ENCODE data around the gene CLCN2. TPM values are rescaled to one million over a fixed set of nuclear protein-coding genes. Genes with fewer than 3 reads are reported as not detected.

Gene CLCN2
- total RNA-seq, 4 donors from 2014 or later, result 1.7 to 6.0 (median 4.0) TPM

GRCh38 chr3:184333190-184333589 is 28.2 kb downstream of the CLCN2 start:
- WGBS, 2 donors, result 79 to 82% methylated on average over 6 of the region's 6 CpGs
- no peak overlapping the region for H3K4me3 ChIP-seq (ENCODE audit: low read depth, poor library complexity, severe bottlenecking)
- no peak for DNase-seq (ENCODE audit: low spot score in 2 of 2)
- TF ChIP-seq POLR2A (IDR thresholded peaks at IDR 0.05), result no peak
- TF ChIP-seq CTCF (IDR thresholded peaks at IDR 0.05), result no peak
- intact Hi-C loops (cut with DNase I; ENCODE audit: low total_unique reads), result no loop called here

GRCh38 chr3:184332370-184333090 is 28.9 kb downstream of the CLCN2 start:
- intact Hi-C loops (cut with DNase I; ENCODE audit: low total_unique reads), result no loop called here
- no peak overlapping the region for H3K4me3 ChIP-seq (ENCODE audit: low read depth, poor library complexity, severe bottlenecking)
- TF ChIP-seq CTCF (IDR thresholded peaks at IDR 0.05) (no peak), POLR2A (IDR thresholded peaks at IDR 0.05) (no peak)
- 65 to 71% methylated on average over 10 of the region's 10 CpGs for WGBS, 2 donors
- DNase-seq (ENCODE audit: low spot score in 2 of 2), result no peak

- WGBS, 2 donors, result 47 to 55% methylated on average over 3 of the region's 3 CpGs
- DNase-seq (ENCODE audit: low spot score in 2 of 2), result no peak
- intact Hi-C loops (cut with DNase I; ENCODE audit: low total_unique reads), result loop anchor here (5.0 kb wide), 1 partner anchor 1586 kb away; no protein-coding TSS in a partner anchor
- H3K4me3 ChIP-seq (ENCODE audit: low read depth, poor library complexity, severe bottlenecking), result no peak overlapping the region
- no peak for TF ChIP-seq CTCF (IDR thresholded peaks at IDR 0.05)
- no peak for TF ChIP-seq POLR2A (IDR thresholded peaks at IDR 0.05)
These were observed 32.9 kb downstream of the CLCN2 start for GRCh38 chr3:184328516-184328915.

GRCh38 chr3:184327171-184327570 is 34.2 kb downstream of the CLCN2 start:
- no peak for TF ChIP-seq CTCF (IDR thresholded peaks at IDR 0.05)
- no peak for TF ChIP-seq POLR2A (IDR thresholded peaks at IDR 0.05)
- intact Hi-C loops (cut with DNase I; ENCODE audit: low total_unique reads), result loop anchor here (5.0 kb wide), 1 partner anchor 1585 kb away; no protein-coding TSS in a partner anchor
- no peak for DNase-seq (ENCODE audit: low spot score in 2 of 2)
- 91 to 92% methylated on average over 21 of the region's 21 CpGs for WGBS, 2 donors
- no peak overlapping the region for H3K4me3 ChIP-seq (ENCODE audit: low read depth, poor library complexity, severe bottlenecking)

GRCh38 chr3:184325715-184326369 is 35.6 kb downstream of the CLCN2 start:
- TF ChIP-seq CTCF (IDR thresholded peaks at IDR 0.05) (no peak), POLR2A (IDR thresholded peaks at IDR 0.05) (no peak)
- DNase-seq (ENCODE audit: low spot score in 2 of 2), result no peak
- 71 to 80% methylated on average over 6 of the region's 6 CpGs for WGBS, 2 donors
- H3K4me3 ChIP-seq (ENCODE audit: low read depth, poor library complexity, severe bottlenecking), result no peak overlapping the region
- intact Hi-C loops (cut with DNase I; ENCODE audit: low total_unique reads), result loop anchor here (5.0 kb wide), 1 partner anchor 1584 kb away; no protein-coding TSS in a partner anchor
